Neutrophil (primary cell): ENCODE data around the gene APPBP2.
"Not testable (repeated sequence)": the region's sequence is repeated elsewhere in the genome, so short reads cannot be mapped to it uniquely, and the experiment has no call there.

Experiments used
- H3K27ac ChIP-seq: fragments of 200-600 bp; sonication (generic); 2 replicates; pipeline ENCODE4 v1.5.1; 2016; ENCODE audit warnings: mild to moderate bottlenecking, moderate library complexity
- H3K27me3 ChIP-seq: fragments of 200-600 bp; sonication (generic); 2 replicates; pipeline ENCODE4 v1.6.0; 2016; ENCODE audit warnings: mild to moderate bottlenecking
- H3K36me3 ChIP-seq: fragments of 200-600 bp; sonication (generic); 2 replicates; pipeline ENCODE4 v1.5.1; 2017
- H3K4me1 ChIP-seq, 2 experiments: fragments of 200-600 bp in 1 of 2; sonication (generic) in 1 of 2; 1 replicate in 1 of 2; 2 replicates in 1 of 2; pipeline versions ENCODE4 v1.5.1 to v1.6.1; 2013 to 2016; ENCODE audit warnings: low read depth in 1 of 2, low read length in 1 of 2, mild to moderate bottlenecking in 1 of 2, moderate library complexity in 1 of 2; ENCODE audit not compliant: control insufficient read depth in 1 of 2, insufficient read depth in 1 of 2
- H3K4me3 ChIP-seq, 2 experiments: fragments of 200-600 bp in 1 of 2; sonication (generic) in 1 of 2; 1 replicate in 1 of 2; 2 replicates in 1 of 2; pipeline ENCODE4 v1.5.1; 2013 to 2016; ENCODE audit warnings: low read depth in 1 of 2, low read length in 1 of 2, mild to moderate bottlenecking in 1 of 2, moderate library complexity in 1 of 2
- H3K9me3 ChIP-seq: fragments of 200-600 bp; sonication (generic); 2 replicates; pipeline ENCODE4 v1.5.1; 2016
- CTCF ChIP-seq: fragments of 200-600 bp; sonication (generic); IDR thresholded peaks from 2 replicates; pipeline ENCODE4 v1.5.1; 2016; ENCODE audit warnings: antibody characterized with exemption

Gene APPBP2

GRCh38 chr17:60524463-60525327, 1.3 kb downstream of the APPBP2 start:
- H3K4me3 ChIP-seq = peak overlapping the region; percentile 91

GRCh38 chr17:60523822-60524221, 2.2 kb downstream of the APPBP2 start:
- Histone ChIP-seq H3K9me3 (no peaks in the 10 kb centered on the region), H3K4me3 (no peak overlapping the region), H3K27ac (no peak overlapping the region), H3K27me3 (no peaks in the 10 kb centered on the region), H3K36me3 (peaks cover 13% of the 10 kb centered on the region), H3K4me1 (peaks cover 23 to 27% of the 10 kb centered on the region in 2 experiments)
- no peak for TF ChIP-seq CTCF

More at GRCh38 chr17:60524463-60525327, 1.3 kb downstream of the APPBP2 start:
- H3K4me1 ChIP-seq = peaks cover 23 to 27% of the 10 kb centered on the region in 2 experiments
- no peaks in the 10 kb centered on the region for H3K9me3 ChIP-seq
- H3K36me3 ChIP-seq = peaks cover 12% of the 10 kb centered on the region
- H3K27me3 ChIP-seq = no peaks in the 10 kb centered on the region
- no peak for TF ChIP-seq CTCF
- H3K27ac ChIP-seq = peak overlapping the region; percentile 99

GRCh38 chr17:60522889-60523626, 3.0 kb downstream of the APPBP2 start:
- no peaks in the 10 kb centered on the region for H3K9me3 ChIP-seq
- H3K4me1 ChIP-seq = peaks cover 23 to 27% of the 10 kb centered on the region in 2 experiments
- H3K27me3 ChIP-seq = no peaks in the 10 kb centered on the region
- no peak overlapping the region for H3K27ac ChIP-seq
- H3K36me3 ChIP-seq = peaks cover 13% of the 10 kb centered on the region
- no peak for TF ChIP-seq CTCF
- no peak overlapping the region for H3K4me3 ChIP-seq

GRCh38 chr17:60519795-60520194, 6.2 kb downstream of the APPBP2 start:
- Histone ChIP-seq H3K4me3 (no peak overlapping the region), H3K4me1 (peaks cover 11% of the 10 kb centered on the region in 2 experiments), H3K36me3 (peaks cover 16% of the 10 kb centered on the region), H3K9me3 (no peaks in the 10 kb centered on the region), H3K27ac (no peak overlapping the region), H3K27me3 (no peaks in the 10 kb centered on the region)
- no peak for TF ChIP-seq CTCF

GRCh38 chr17:60515683-60516082, 10.4 kb downstream of the APPBP2 start:
- peaks cover 28% of the 10 kb centered on the region for H3K36me3 ChIP-seq
- not testable (repeated sequence) for H3K4me3 ChIP-seq, H3K27ac ChIP-seq, H3K9me3 ChIP-seq, H3K4me1 ChIP-seq, H3K27me3 ChIP-seq

- H3K27ac ChIP-seq, H3K4me3 ChIP-seq, H3K27me3 ChIP-seq, H3K9me3 ChIP-seq, H3K4me1 ChIP-seq: not testable (repeated sequence)
- H3K36me3 ChIP-seq = peaks cover 25% of the 10 kb centered on the region
Observed at GRCh38 chr17:60515199-60515598, 10.8 kb downstream of the APPBP2 start.
